Measurements from ENCODE around the gene ZNF277. TPM values are rescaled to one million over a fixed set of nuclear protein-coding genes. Genes with fewer than 3 reads are reported as not detected.

The ZNF277 gene
- total RNA-seq, 2 donors from 2014 or later, result 20.3 to 20.4 TPM

GRCh38 chr7:112176241-112176640 lies 30.3 kb upstream of the ZNF277 start:
- Histone ChIP-seq H3K4me1 (ENCODE audit: control insufficient read depth, insufficient read depth, low read length) (no peaks in the 10 kb centered on the region), H3K27me3 (ENCODE audit: control insufficient read depth, insufficient read depth, low read length, poor library complexity, severe bottlenecking) (no peaks in the 10 kb centered on the region), H3K36me3 (ENCODE audit: control insufficient read depth, insufficient read depth, low read length) (no peaks in the 10 kb centered on the region), H3K9ac (ENCODE audit: extremely low read depth, low read length, poor library complexity, severe bottlenecking) (no peak overlapping the region), H3K4me3 (ENCODE audit: low read length) (no peak overlapping the region), H3K27ac (ENCODE audit: low read depth, low read length) (no peak overlapping the region), H3K9me3 (ENCODE audit: control insufficient read depth, low read length) (peaks cover 8% of the 10 kb centered on the region)
- Mint-ChIP-seq H3K36me3 (ENCODE audit: low read depth) (no peaks in the 10 kb centered on the region), H3K27ac (no peak overlapping the region), H3K4me3 (no peak overlapping the region), H3K4me1 (peaks cover 11% of the 10 kb centered on the region), H3K27me3 (ENCODE audit: insufficient read depth) (no peaks in the 10 kb centered on the region), H3K9me3 (no peaks in the 10 kb centered on the region)
- DNase-seq, result no peak
- 87% methylated on average over 2 of the region's 2 CpGs; no CpG with 5 or more reads in 1 of the 2 experiments for WGBS, 2 experiments (ENCODE audit: insufficient coverage in 1 of 2, insufficient read length in 1 of 2)
- TF ChIP-seq CTCF (conservative IDR thresholded peaks at IDR 0.05), result no peak

- DNase-seq, result no peak
- Histone ChIP-seq H3K36me3 (ENCODE audit: control insufficient read depth, insufficient read depth, low read length) (no peaks in the 10 kb centered on the region), H3K9ac (ENCODE audit: extremely low read depth, low read length, poor library complexity, severe bottlenecking) (no peak overlapping the region), H3K4me3 (ENCODE audit: low read length) (no peak overlapping the region), H3K27me3 (ENCODE audit: control insufficient read depth, insufficient read depth, low read length, poor library complexity, severe bottlenecking) (no peaks in the 10 kb centered on the region), H3K27ac (ENCODE audit: low read depth, low read length) (no peak overlapping the region), H3K9me3 (ENCODE audit: control insufficient read depth, low read length) (peaks cover 3% of the 10 kb centered on the region), H3K4me1 (ENCODE audit: control insufficient read depth, insufficient read depth, low read length) (no peaks in the 10 kb centered on the region)
- no peak overlapping the region for H3K27ac Mint-ChIP-seq
- peaks cover 11% of the 10 kb centered on the region for H3K4me1 Mint-ChIP-seq
- 89% methylated on average over 4 of the region's 5 CpGs; no CpG with 5 or more reads in 1 of the 2 experiments for WGBS, 2 experiments (ENCODE audit: insufficient coverage in 1 of 2, insufficient read length in 1 of 2)
- TF ChIP-seq CTCF (conservative IDR thresholded peaks at IDR 0.05), result no peak
- H3K9me3 Mint-ChIP-seq, result no peaks in the 10 kb centered on the region
- no peaks in the 10 kb centered on the region for H3K27me3 Mint-ChIP-seq (ENCODE audit: insufficient read depth)
- H3K4me3 Mint-ChIP-seq, result no peak overlapping the region
- no peaks in the 10 kb centered on the region for H3K36me3 Mint-ChIP-seq (ENCODE audit: low read depth)
Observed at GRCh38 chr7:112176693-112177415, 29.6 kb upstream of the ZNF277 start.

GRCh38 chr7:112180223-112180622 lies 26.3 kb upstream of the ZNF277 start:
- no peak overlapping the region for H3K9ac ChIP-seq (ENCODE audit: extremely low read depth, low read length, poor library complexity, severe bottlenecking)
- no peaks in the 10 kb centered on the region for H3K36me3 Mint-ChIP-seq (ENCODE audit: low read depth)
- no peak overlapping the region for H3K4me3 ChIP-seq (ENCODE audit: low read length)
- H3K27me3 ChIP-seq (ENCODE audit: control insufficient read depth, insufficient read depth, low read length, poor library complexity, severe bottlenecking), result no peaks in the 10 kb centered on the region
- H3K27ac Mint-ChIP-seq, result no peak overlapping the region
- H3K4me1 ChIP-seq (ENCODE audit: control insufficient read depth, insufficient read depth, low read length), result no peaks in the 10 kb centered on the region
- no peak overlapping the region for H3K27ac ChIP-seq (ENCODE audit: low read depth, low read length)
- H3K9me3 Mint-ChIP-seq, result no peaks in the 10 kb centered on the region
- H3K36me3 ChIP-seq (ENCODE audit: control insufficient read depth, insufficient read depth, low read length), result no peaks in the 10 kb centered on the region
- peaks cover 14% of the 10 kb centered on the region for H3K4me1 Mint-ChIP-seq
- no peak for TF ChIP-seq CTCF (conservative IDR thresholded peaks at IDR 0.05)
- H3K27me3 Mint-ChIP-seq (ENCODE audit: insufficient read depth), result no peaks in the 10 kb centered on the region
- 83 to 93% methylated on average over 2 to 4 of the region's 4 CpGs for WGBS, 2 experiments (ENCODE audit: insufficient coverage in 1 of 2, insufficient read length in 1 of 2)
- no peak overlapping the region for H3K4me3 Mint-ChIP-seq
- no peaks in the 10 kb centered on the region for H3K9me3 ChIP-seq (ENCODE audit: control insufficient read depth, low read length)
- DNase-seq, result no peak

Measured in endodermal cell (in vitro differentiated cells).